GM18526 (cell line): ENCODE measurements around the gene SERPINA12.

Experiments
- POLR2A ChIP-seq: IDR thresholded peaks from 3 replicates; pipeline ENCODE4 v1.6.1; 2011; ENCODE audit not compliant: insufficient read length; ENCODE audit errors: extremely low read depth

Gene SERPINA12

DNA sequence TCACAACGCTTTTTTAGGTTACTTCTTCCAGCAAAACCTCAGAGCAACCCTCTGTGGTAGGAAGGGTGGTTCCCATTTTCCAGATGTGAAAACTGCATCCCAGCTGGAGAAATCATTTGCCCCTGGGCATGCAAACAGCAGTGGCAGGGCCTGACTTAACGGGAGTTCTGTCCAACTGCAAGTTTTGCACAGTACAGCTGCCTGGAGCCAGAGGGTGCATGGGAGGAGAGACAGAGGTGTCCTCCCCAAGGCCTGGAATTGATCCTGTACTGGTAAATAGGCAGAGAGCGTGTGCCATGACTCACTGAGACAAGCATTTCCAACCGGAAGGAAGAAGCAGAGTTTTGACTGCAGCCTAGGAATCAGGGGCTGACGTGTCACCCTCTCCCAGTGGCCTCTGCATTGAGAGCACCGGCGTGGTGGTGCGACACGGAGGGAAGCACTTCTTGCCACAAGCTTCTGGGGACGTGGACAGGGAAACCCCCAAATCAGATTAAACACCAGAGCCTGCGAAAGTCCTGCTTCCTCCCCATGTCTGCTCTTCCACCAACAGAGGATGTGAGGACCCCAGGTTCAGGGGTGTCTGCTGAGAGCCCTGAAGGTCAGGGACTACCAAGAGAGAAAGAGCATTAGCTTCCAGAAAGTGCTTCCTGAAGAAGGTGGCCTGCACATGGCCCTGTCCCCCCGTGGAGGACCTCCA, 33.0 kb upstream of the SERPINA12 start:
- TF ChIP-seq POLR2A = no peak

DNA sequence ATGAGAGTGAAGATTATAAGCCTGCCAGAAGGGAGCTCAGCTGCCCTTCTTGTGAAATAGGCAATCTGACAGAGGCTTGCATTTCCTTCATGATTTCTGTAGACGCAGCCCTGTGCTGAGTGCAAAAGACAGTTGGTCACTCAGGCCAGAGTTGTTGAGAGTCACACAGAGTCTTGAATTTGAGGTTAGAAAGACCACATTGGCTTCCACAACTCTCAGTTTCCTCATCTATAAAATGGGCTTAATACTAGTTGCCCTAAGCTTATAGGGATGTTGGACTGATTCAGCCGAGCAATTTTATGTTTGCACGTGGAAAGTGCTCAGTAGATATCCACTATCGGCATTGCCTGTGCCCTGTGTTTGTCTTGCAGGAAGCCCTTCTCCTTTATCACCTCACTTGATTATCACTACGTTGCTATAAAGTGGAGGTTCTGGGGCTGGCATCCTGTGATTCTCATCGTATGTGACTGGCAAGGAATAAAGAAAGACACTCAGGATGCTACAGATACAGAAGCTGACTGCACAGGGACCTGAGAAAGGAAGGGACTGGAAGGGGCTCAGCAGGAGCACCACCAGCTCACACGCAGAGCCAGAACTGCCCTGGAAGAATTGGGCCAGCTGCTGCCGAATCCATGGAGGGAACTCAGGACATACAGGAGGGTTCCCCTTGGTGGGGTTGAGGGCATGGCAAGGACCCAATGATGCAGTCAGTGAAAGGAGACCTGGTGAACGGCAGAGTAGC, 32.1 kb upstream of the SERPINA12 start:
- no peak for TF ChIP-seq POLR2A

DNA sequence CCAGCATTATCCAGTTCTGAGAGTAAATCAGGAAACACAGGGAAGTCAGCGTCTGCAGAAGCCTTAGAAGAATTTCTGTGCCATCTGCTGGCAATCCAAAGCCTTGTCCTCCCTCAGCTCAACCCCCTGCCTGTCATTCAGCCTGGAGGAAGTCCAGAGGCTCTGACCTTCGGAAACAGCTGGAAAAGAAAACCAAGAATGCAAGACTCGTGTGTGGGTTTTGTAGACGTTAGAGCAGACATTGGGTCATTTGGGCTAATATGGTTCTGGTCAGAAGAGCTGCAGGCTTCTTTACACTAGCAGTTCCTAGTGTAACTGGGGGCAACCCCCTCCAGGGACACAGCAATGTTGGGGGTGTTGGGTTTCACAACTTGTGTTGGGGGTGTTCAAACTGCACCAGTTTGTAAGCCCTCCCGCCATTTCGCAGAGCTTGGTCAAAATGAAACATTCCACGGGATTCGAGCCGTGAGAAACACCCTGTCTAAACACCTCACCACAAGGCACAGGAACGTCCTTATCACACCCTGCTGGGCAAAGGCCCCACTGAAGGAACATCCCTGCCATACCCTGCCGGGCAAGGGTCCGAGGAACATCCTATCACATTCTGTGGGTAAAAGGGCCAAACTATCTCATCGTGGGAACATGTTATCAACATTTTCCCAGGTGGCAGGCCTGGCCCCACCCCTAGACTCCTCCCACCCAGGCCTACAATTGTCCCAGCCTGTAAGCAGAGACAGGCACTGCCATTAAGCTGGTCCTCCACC, 30.9 kb upstream of the SERPINA12 start:
- TF ChIP-seq POLR2A = no peak

DNA sequence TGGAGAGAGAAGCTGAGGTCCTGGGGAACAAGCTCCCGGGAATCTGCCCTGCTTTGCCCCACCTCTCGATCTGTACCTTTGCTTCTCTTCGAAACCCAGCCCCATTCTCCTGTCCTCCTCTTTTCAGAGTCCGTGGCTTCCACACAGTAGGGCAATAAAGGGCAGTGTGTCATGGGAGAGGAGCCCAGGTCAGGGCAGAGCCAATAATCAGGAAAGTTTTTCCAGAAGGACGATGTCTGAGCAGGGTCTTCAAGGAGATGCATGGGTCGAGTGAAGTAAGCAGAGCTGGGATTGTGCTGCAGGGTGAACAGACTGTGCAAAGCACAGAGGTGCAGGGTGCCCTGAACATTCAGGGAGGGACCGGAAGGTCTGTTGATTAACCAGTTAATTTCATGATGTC, 29.9 kb upstream of the SERPINA12 start:
- no peak for TF ChIP-seq POLR2A

DNA sequence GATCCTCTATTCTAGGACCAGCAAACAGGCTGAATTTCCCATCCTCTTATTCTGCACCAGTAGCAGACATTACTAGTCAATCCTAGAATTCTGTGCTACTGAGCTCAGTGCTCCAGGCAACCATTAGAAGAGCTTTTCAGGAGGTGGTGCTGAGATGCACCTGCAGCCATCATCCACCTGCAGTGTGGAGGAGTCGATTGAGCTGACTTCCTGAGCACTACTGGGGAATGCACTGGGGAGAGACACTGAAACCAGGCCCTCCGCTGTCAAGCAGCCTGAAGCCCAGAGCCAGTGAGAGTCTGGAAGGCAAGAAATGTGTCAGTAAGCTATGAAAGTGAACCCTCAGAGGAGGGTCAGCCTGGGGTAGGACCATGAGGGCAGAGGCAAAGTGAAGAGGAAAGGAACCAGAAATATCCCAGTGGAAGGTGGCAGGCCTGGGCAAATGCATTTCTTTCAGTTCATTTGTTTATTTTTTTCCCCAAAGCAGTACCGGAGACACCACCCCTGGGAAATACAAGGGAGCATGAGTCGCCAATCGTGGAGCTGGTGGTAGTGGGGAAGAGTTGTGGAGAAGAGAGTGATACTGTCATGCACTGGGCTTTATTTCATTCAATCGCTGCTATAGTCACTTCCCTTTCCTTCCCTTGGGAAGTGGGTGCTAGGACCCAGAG, 28.9 kb upstream of the SERPINA12 start:
- TF ChIP-seq POLR2A = no peak

DNA sequence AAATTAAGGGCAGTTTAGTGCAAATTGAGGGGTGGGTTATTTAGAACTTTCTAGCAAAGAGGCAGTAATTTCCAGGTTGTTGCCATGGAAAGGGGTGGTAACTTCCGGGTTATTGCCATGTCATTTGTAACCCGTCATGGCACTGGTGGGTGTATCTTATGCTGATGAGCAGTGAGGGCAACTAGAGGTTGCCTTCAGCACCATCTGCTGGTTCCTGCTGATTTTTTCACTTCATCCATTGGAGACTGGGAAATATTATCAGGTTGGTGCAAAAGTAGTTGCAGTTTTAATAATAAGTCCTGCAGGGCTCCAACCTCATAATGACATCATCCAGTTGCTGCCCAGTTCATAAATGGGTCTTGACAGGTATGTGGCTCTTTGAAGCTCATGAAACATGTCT, 27.6 kb upstream of the SERPINA12 start:
- TF ChIP-seq POLR2A = no peak

DNA sequence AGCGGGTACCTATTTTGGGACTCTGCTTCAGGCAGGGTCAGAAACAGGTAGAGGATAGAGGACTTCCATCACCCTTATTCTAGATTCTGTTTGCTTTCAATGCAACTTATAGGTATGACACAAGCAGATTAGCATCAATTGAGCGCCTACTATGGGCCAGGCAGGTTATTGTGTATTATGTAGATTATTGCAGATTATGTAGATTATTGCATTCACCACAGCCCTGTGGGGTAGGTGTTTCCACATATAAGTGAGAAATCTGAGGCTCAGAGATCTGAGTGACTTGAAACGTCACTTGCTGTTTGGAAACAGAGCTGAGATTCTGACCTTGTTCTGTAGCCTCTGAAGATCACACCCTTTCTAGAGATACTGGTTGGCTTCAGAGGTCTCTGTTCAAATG, 26.2 kb upstream of the SERPINA12 start:
- TF ChIP-seq POLR2A = no peak

DNA sequence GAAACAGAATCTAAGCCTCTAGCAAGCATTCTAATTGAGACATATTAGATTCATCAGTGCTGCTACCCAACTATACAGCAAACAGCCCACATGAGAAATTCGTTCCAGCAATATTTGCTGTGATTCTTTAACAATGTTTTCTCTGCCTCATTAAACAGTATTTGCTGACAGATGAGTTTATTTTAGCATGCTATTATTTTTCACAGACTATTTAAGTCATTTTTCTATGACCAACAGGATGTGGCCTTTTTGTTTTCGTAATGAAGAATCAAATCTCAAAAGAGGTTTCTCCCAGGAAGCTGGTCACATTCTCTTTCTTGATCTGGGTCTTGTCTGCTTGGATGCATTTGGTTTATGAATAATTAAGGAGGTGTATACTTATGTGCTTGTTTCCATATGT, 23.2 kb upstream of the SERPINA12 start:
- TF ChIP-seq POLR2A = no peak

DNA sequence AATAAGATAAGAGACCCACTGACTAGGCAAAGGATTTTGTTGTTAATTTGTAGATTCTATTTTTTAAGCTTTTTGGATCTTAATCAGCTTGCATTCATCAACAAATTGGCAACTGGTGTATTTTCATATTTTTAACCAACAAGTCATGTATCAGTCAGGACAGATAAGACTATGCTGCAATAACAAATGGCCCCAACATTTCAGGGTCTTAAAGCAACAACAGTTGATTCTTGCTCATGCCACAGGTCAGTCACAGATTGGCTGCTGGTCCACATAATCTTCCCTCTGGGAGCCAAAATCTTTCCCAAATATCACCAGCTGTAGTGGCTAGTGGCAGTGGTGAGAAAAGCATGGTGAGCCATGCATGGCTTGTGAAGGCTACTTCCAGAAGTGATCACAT, 21.9 kb upstream of the SERPINA12 start:
- TF ChIP-seq POLR2A = no peak

DNA sequence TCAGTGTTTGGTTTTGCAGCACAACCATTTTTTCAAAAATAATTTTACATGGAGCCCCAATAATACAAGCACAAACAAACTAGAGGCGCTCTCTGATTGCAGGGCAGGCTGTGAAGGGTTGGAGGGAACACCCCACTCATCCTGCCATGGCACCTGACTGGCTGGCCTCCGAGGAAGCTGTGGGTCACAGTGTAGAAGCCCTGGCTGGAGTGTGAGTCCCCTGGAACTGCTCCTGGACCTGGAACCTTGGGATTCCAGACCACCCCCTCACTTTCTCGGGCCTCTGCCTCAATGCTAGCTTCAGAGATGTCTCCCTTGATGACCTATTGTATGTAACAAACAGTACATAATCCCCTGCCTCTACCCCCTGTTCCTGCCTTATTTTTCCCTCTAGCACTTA, 14.8 kb upstream of the SERPINA12 start:
- no peak for TF ChIP-seq POLR2A

DNA sequence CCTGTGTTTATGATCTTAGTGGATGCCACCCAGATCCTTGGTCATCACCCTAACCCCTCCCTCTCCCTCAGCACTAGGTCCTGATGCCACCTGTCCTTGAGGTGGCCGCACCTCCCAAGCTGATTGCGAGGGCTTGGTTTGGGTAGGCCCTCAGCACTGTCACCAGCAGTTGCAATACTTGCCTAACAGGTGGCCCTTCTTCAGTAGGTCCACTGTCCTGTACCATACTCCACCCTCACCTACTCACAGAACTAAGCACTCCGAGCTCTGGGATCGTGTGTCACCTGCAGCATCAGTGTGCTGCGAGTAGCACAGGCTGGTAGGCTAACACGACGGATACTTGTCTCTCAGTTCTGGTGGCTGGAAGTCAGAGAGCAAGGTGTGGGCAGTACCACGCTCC, 14.0 kb upstream of the SERPINA12 start:
- TF ChIP-seq POLR2A = no peak

DNA sequence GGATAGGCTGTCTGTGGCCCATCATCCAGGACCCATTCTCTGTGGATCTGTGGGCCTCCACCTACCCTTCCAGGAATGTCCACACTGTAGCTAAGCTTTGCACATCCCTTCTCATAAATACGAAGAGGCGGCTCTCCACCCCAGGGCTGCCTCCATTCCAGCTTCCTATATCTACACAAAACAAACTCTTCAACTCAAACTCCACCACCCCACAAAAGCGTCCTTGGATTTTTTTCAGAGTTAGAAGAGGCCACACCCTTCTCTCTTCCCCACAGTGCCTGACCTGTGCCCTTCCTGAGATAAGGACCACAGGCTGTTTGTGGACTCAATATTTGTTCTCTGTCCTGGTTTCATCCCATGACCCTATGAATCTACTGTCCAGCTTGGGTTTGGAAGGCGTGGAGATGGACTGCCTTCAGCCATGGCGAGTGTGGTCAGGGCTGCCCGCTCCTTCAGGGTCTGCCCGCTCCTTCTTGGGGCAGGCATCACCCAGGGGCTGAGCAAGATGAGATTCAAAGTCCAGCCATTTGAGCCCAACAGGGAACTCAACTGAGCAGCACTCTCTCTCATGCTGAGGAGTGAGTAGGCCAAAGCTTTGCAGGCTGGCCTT, 13.0 kb upstream of the SERPINA12 start:
- TF ChIP-seq POLR2A = no peak

DNA sequence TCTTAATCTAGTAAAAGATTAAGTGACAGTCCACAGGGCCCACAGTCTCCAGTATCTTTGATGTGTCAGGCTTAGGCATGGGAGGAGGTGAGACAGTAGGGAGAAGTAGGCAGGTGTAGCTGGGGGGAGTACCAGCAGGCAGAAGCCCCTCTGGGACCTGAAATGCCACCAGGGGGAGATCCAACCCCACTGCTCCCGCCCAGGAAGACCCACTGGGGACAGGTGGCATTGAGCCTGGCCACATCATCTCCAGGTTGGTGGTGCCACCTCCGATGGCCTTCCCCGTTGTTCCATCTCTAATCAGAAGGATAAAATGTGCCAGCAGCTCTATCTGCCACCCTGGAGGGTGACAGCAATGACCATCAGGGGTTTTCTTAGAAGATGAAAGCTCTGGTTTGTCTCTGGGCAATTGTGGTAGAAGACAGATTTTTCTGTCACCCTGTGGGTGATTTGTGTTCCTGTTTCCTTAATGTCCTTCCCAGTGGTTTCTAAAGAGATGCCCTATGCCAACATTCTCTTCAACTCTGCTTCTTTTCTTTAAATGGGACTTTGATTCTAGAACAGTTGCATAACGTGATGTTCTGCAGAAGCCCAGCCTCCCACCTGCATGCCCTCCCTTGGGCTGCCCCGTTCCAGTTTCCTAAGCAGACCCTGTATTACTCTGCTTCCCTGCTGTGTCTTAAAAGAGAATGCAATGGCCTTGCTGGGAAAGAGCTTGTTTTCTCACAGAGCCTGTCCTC, 12.3 kb upstream of the SERPINA12 start:
- TF ChIP-seq POLR2A = no peak

DNA sequence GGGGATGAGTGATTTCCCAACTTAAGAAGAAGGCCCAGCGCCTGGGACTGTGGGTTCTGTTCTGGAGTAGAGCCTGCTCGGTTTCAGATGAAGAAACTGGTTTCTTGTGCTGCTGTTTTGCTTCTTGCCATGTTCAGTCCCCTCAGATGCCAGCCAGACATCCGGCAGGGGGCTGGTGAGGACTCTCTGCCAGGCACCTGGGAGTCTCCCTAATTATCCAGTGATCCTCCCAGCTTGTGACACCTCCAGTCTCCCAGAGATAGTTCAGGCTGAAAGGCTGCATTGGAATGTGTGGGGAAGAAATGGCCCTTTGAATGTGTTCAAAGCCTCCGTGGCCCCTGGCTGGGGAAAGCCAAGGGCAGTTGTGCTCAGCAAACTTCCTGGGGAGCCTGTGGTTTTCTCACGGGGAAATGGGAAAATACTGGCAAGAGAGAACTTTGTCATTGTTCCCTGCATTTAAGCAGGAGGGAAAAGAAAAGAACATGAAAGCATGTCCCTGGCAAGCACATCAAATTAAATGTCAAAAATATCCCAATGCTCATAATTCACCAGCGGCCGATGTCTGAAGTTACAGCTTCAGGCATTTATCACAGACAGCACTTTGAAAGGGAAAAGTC, 8.5 kb upstream of the SERPINA12 start:
- TF ChIP-seq POLR2A = no peak

DNA sequence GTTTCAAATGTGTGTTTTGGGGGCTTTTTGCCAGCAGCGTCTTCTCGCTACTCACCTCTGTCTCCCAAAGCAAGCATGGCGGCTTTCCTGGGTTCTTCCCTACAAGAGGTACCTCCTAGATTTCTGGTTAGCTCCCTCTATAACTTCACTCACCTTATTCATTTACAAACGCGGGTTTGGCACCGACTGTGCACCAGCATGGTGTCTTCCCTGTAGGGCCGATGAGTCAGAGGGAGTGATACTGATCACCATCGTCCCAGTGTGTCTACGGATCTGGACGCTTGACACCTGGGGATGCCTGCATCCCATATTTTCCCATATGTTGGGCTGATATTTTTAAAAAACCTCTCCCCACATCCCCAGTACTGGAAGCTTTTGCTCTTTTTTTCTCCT, 8.0 kb upstream of the SERPINA12 start:
- TF ChIP-seq POLR2A = no peak

DNA sequence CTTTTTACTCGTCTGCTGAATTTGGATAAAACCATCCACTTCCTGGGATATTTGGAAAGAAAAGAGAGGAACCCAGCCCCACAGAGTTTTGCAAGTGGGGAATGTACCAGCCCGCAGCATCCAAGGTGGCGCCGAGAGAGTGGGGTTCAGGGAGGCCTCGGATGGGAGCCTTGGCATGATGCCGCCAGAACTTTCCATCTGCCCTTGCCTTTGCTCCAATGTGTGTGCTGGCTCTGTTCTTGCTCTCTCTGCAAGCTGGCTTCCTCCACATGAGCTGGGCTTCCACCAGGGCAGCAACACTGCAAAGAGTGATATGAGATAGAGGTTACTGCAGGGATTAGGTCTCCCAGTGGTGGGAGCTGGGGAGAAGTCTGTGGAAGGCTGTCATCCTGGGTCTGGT, 6.6 kb upstream of the SERPINA12 start:
- no peak for TF ChIP-seq POLR2A
